Measurements from ENCODE around the gene TP73.
A peak's percentile ranks its signal among the peaks of the same experiment; 100 is the strongest.

TP73 gene

DNA sequence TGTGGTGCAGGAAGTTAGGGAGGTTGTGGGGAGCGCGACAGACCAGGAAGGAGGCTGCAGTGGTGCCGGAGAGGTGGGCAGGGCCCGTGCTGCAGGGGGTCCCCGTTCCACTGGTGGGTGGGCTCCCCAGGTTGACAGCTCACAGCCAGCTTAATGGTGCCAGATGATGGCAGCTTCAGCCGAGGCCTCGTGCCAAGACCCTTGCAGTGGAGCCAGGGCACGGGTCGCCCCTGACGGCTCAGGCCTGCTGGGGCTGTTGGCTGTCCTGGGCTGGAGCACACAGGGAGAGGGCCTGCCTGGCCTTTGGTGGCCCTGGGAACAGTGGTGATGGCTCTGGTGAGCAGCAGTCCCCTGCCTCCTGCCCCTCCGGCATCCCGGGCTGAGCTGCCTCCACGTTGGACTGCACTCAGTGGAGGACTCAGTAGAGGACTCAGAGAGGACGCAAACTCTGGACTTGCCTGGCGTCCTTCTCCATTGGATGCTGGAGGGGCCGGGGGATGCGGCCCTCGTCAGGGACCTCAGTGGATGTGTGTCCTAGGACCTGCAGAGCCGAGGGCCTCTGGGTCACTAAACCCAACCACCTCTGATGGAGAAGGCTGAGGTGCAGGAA, 53.1 kb downstream of the TP73 start:
- no peak for DNase-seq (ENCODE audit: low spot score)
- TF ChIP-seq, protein P1, sequence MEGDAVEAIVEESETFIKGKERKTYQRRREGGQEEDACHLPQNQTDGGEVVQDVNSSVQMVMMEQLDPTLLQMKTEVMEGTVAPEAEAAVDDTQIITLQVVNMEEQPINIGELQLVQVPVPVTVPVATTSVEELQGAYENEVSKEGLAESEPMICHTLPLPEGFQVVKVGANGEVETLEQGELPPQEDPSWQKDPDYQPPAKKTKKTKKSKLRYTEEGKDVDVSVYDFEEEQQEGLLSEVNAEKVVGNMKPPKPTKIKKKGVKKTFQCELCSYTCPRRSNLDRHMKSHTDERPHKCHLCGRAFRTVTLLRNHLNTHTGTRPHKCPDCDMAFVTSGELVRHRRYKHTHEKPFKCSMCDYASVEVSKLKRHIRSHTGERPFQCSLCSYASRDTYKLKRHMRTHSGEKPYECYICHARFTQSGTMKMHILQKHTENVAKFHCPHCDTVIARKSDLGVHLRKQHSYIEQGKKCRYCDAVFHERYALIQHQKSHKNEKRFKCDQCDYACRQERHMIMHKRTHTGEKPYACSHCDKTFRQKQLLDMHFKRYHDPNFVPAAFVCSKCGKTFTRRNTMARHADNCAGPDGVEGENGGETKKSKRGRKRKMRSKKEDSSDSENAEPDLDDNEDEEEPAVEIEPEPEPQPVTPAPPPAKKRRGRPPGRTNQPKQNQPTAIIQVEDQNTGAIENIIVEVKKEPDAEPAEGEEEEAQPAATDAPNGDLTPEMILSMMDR (conservative IDR thresholded peaks at IDR 0.05; ENCODE audit: low read depth): no peak
- CTCF ChIA-PET: interaction anchor here (0.5 to 1.6 kb wide), 2 partner anchors 10 to 1890 kb away, joined by 4 to 5 read pairs; no protein-coding TSS in a partner anchor
- H3K27ac ChIP-seq: peak overlapping the region; percentile 100
- POLR2A ChIA-PET (ENCODE audit: low non-redundant PET): no interaction called here

DNA sequence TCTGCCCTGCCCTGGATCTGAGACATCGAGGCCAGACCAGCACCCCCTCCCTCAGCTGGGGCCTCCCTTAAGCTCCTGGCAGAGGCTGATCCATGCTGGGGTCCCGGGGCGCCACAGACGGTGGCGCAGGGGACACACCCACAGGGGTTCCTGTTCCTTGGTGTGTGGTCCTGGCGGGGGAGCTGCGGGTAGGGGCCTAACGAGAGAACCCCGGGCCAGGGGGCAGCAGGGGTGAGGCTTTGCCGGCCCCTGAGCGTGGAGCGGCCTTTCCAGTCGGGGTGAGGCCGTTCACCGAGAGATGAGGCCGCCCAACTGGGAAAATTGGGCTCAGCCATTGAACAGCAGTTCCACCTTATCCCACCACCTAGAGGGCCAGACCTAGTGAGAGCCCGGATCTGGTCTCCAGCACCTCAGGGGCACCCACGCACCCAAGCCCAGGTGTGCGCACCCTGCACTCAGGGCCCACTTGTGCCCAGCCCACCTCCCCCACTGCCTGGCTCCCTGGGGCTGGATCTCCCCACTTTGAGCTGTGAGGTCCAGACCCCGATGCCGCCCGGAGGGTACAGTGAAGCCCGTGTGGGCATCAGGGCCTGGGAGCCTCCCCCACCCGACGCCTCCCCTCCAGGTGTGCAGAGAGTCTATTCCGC, 54.5 kb downstream of the TP73 start:
- H3K27ac ChIP-seq: peak overlapping the region; percentile 100
- no peak for DNase-seq (ENCODE audit: low spot score)
- TF ChIP-seq, protein P1 (conservative IDR thresholded peaks at IDR 0.05; ENCODE audit: low read depth): no peak
- POLR2A ChIA-PET (ENCODE audit: low non-redundant PET): no interaction called here
- CTCF ChIA-PET: interaction anchor here (0.6 kb wide), 1 partner anchor 22 kb away, joined by 4 read pairs; no protein-coding TSS in a partner anchor

- peak overlapping the region; percentile 100 for H3K27ac ChIP-seq
- DNase-seq (ENCODE audit: low spot score): peak; percentile 68
- ChIA-PET CTCF (interaction anchor here (0.6 kb wide), 1 partner anchor 22 kb away, joined by 4 read pairs; no protein-coding TSS in a partner anchor), POLR2A (ENCODE audit: low non-redundant PET) (no interaction called here)
- TF ChIP-seq, protein P1 (conservative IDR thresholded peaks at IDR 0.05; ENCODE audit: low read depth): no peak
Measured at GRCh38 chr1:3707298-3707938, 55.1 kb downstream of the TP73 start.

DNA sequence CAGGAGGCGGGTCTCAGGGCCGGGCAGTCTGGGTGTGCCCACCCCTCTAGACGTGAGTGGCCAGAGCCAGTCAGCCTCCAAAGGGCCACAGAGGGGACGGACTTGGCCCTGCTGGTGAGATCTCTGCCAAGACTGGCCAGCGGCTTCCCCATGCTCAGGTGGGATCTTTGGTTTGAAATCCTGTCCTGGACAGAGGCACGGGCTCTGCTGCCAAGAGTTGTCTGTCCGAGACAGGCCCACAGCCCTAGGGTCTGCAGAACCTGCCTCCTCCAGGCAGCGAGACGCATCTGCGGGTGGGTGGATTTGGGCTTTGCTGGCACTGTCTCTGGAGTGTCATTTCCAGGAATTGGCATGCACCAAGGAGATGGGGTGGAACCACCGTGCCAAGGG, 55.6 kb downstream of the TP73 start:
- ChIA-PET POLR2A (ENCODE audit: low non-redundant PET) (no interaction called here), CTCF (interaction anchor here (1.1 kb wide), 1 partner anchor 13 kb away, joined by 3 read pairs; no protein-coding TSS in a partner anchor)
- TF ChIP-seq, protein P1 (conservative IDR thresholded peaks at IDR 0.05; ENCODE audit: low read depth): no peak
- DNase-seq (ENCODE audit: low spot score): no peak
- peak overlapping the region; percentile 100 for H3K27ac ChIP-seq

GRCh38 chr1:3708791-3709190, 56.5 kb downstream of the TP73 start:
- DNase-seq (ENCODE audit: low spot score): no peak
- TF ChIP-seq, protein P1 (conservative IDR thresholded peaks at IDR 0.05; ENCODE audit: low read depth): no peak
- POLR2A ChIA-PET (ENCODE audit: low non-redundant PET): no interaction called here
- CTCF ChIA-PET: interaction anchor here (0.6 to 1.1 kb wide), 3 partner anchors 13 to 256 kb away, joined by 3 to 4 read pairs (median 3); no protein-coding TSS in a partner anchor
- peak overlapping the region; percentile 100 for H3K27ac ChIP-seq

GRCh38 chr1:3710251-3710650, 57.9 kb downstream of the TP73 start:
- CTCF ChIA-PET: no interaction called here
- POLR2A ChIA-PET (ENCODE audit: low non-redundant PET): no interaction called here
- peak overlapping the region; percentile 100 for H3K27ac ChIP-seq
- no peak for DNase-seq (ENCODE audit: low spot score)
- TF ChIP-seq, protein P1 (conservative IDR thresholded peaks at IDR 0.05; ENCODE audit: low read depth): no peak

Data from RWPE1 (cell line).